Loucy (cell line): ENCODE measurements around the gene PRKAB1.

Source experiments
- H2AFZ ChIP-seq: fragments of 200-600 bp; sonication (generic); 2 replicates; pipeline ENCODE4 v1.6.0; 2016; ENCODE audit warnings: antibody characterized with exemption, mild to moderate bottlenecking, low read length, moderate library complexity
- H3F3A ChIP-seq: fragments of 200-600 bp; 2 replicates; pipeline ENCODE4 v1.6.0; 2016; ENCODE audit warnings: antibody characterized with exemption, low read depth, mild to moderate bottlenecking
- H3K27me3 ChIP-seq: fragments of 200-600 bp; sonication (generic); 2 replicates; pipeline ENCODE4 v1.6.1; 2014; ENCODE audit warnings: low read length, mild to moderate bottlenecking; ENCODE audit not compliant: insufficient read depth, poor library complexity, severe bottlenecking
- H3K36me3 ChIP-seq: fragments of 200-600 bp; sonication (generic); 2 replicates; pipeline ENCODE4 v1.6.1; 2016; ENCODE audit warnings: low read length; ENCODE audit not compliant: insufficient read depth
- H3K4me1 ChIP-seq: fragments of 200-600 bp; sonication (generic); 2 replicates; pipeline ENCODE4 v1.5.1; 2014; ENCODE audit warnings: low read length, mild to moderate bottlenecking; ENCODE audit not compliant: insufficient read depth, poor library complexity, severe bottlenecking
- H3K4me2 ChIP-seq: fragments of 200-600 bp; sonication (generic); 2 replicates; pipeline ENCODE4 v1.6.0; 2014; ENCODE audit warnings: antibody characterized with exemption, low read length, low read depth, mild to moderate bottlenecking; ENCODE audit not compliant: poor library complexity, severe bottlenecking
- H3K4me3 ChIP-seq: fragments of 200-600 bp; sonication (generic); 2 replicates; pipeline ENCODE4 v1.5.1; 2014; ENCODE audit warnings: low read length, mild to moderate bottlenecking, mixed read lengths; ENCODE audit not compliant: poor library complexity, severe bottlenecking
- H3K79me2 ChIP-seq: fragments of 200-600 bp; sonication (generic); 2 replicates; pipeline ENCODE4 v1.6.1; 2014; ENCODE audit warnings: low read length; ENCODE audit not compliant: insufficient read depth
- H3K9ac ChIP-seq: fragments of 200-600 bp; sonication (generic); 2 replicates; pipeline ENCODE4 v1.6.0; 2014; ENCODE audit warnings: mild to moderate bottlenecking, low read depth, low read length, moderate library complexity; ENCODE audit not compliant: poor library complexity, severe bottlenecking
- H3K9me2 ChIP-seq: fragments of 200-600 bp; sonication (generic); replicated peaks from 2 replicates; pipeline ENCODE4 v1.6.1; 2016; ENCODE audit warnings: low read depth, low read length, mixed read lengths
- H3K9me3 ChIP-seq: fragments of 200-600 bp; sonication (generic); 2 replicates; pipeline ENCODE4 v1.6.1; 2014; ENCODE audit warnings: mild to moderate bottlenecking, antibody characterized with exemption, low read length, low read depth; ENCODE audit not compliant: insufficient read depth
- H4K20me1 ChIP-seq: fragments of 200-600 bp; sonication (generic); 2 replicates; pipeline ENCODE4 v1.6.0; 2014; ENCODE audit warnings: antibody characterized with exemption, low read length, mild to moderate bottlenecking; ENCODE audit not compliant: insufficient read depth, poor library complexity, severe bottlenecking
- EZH2phosphoT487 ChIP-seq: fragments of 200-600 bp; IDR thresholded peaks from 2 replicates; pipeline ENCODE4 v1.6.1; 2018; ENCODE audit warnings: antibody characterized with exemption, mild to moderate bottlenecking, moderate library complexity, borderline replicate concordance
- TF ChIP-seq, protein P1 (sequence below): fragments of 200-600 bp; sonication (generic); conservative IDR thresholded peaks from 2 replicates; pipeline ENCODE4 v1.5.1; 2014; ENCODE audit warnings: mild to moderate bottlenecking, antibody characterized with exemption, low read length

Gene PRKAB1

DNA sequence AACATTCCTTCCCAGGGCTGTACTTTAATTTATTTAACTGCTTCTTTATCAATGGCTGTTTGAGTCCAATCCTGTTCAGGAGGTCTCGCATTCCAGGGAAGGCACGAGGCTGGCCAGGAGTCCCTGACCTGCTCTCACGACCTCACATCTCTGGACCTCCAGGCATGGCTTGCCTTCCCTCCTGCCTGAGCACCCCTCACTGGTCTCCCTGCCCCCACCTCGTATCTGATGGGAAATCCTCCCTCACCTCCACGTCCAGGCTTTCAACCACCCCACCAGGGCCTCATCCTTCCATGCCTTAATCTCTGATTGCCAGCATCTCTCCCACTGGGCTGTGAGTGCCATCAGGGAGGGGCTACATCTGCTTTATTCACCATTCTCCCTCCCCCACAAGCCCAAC, 29.0 kb downstream of the PRKAB1 start:
- H3K9ac ChIP-seq: no peak overlapping the region

DNA sequence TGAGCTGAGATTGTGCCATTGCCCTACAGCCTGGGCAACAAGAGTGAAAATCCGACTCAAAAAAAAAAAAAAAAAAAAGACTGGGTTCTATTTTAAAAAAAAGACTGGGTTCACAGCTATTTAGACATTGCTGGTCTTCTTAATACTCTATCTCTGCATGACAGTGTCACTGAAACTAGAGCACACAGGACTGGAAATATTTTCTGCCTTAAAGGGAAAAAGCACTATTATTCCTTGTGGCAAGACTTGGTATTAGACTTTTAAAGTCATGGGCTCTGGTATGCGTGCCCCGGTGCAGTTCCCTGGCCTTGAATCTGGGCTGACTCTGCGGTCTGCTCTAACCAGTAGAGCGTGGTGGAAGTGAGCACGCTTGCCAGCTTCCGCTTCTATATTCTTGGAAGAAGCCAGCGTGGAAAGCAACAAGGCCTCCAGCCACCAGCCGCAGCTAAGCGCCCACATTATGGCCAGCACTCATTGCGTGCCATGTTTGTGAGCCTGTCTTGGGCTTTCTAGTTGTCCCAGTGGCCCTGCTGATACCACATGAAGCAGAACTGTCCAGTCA, 31.3 kb downstream of the PRKAB1 start:
- Histone ChIP-seq H3F3A (no peaks in the 10 kb centered on the region), H3K4me3 (no peak overlapping the region), H4K20me1 (no peaks in the 10 kb centered on the region), H3K9ac (no peak overlapping the region), H3K27me3 (no peaks in the 10 kb centered on the region), H3K9me2 (no peaks in the 10 kb centered on the region), H3K9me3 (no peaks in the 10 kb centered on the region), H3K79me2 (no peaks in the 10 kb centered on the region), H3K36me3 (peaks cover 74% of the 10 kb centered on the region; the same call in 1 of the 2 replicates), H3K4me1 (no peaks in the 10 kb centered on the region), H2AFZ (no peak overlapping the region), H3K4me2 (no peak overlapping the region)
- no peak for TF ChIP-seq EZH2phosphoT487
- TF ChIP-seq, protein P1, sequence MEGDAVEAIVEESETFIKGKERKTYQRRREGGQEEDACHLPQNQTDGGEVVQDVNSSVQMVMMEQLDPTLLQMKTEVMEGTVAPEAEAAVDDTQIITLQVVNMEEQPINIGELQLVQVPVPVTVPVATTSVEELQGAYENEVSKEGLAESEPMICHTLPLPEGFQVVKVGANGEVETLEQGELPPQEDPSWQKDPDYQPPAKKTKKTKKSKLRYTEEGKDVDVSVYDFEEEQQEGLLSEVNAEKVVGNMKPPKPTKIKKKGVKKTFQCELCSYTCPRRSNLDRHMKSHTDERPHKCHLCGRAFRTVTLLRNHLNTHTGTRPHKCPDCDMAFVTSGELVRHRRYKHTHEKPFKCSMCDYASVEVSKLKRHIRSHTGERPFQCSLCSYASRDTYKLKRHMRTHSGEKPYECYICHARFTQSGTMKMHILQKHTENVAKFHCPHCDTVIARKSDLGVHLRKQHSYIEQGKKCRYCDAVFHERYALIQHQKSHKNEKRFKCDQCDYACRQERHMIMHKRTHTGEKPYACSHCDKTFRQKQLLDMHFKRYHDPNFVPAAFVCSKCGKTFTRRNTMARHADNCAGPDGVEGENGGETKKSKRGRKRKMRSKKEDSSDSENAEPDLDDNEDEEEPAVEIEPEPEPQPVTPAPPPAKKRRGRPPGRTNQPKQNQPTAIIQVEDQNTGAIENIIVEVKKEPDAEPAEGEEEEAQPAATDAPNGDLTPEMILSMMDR: no peak

More for the DNA sequence above, 29.0 kb downstream of the PRKAB1 start:
- Histone ChIP-seq H3K79me2 (no peaks in the 10 kb centered on the region), H3K4me3 (no peak overlapping the region), H3K4me1 (peaks cover 6% of the 10 kb centered on the region), H3F3A (no peaks in the 10 kb centered on the region), H3K9me3 (no peaks in the 10 kb centered on the region), H3K27me3 (no peaks in the 10 kb centered on the region), H4K20me1 (no peaks in the 10 kb centered on the region), H3K4me2 (no peak overlapping the region), H3K9me2 (no peaks in the 10 kb centered on the region), H2AFZ (no peak overlapping the region), H3K36me3 (peaks cover 69% of the 10 kb centered on the region; the same call in 1 of the 2 replicates)
- TF ChIP-seq EZH2phosphoT487: no peak
- TF ChIP-seq, protein P1: no peak

DNA sequence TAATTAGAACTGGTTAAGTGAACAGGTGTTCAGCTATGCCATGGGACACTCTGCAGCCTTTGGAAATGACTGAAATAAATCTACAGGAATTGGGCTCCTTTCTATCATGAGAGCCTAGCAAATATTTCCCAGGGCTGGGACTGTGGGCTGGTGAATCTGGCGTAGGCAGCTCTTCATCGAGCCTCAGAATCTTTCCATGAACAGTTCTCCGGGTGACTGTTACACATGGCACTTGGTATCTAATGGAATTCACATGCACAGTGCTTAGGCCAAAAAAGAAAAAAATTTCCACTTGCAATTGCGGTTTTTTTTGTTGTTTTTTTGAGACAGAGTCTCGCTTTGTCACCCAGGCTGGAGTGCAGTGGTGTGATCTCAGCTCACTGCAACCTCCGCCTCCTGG, 32.1 kb downstream of the PRKAB1 start:
- H3K4me3 ChIP-seq: no peak overlapping the region
- no peak for TF ChIP-seq EZH2phosphoT487
- TF ChIP-seq, protein P1: no peak
- H3K4me1 ChIP-seq: no peaks in the 10 kb centered on the region
- H3K9ac ChIP-seq: no peak overlapping the region
- no peaks in the 10 kb centered on the region for H3K9me3 ChIP-seq
- H3K27me3 ChIP-seq: no peaks in the 10 kb centered on the region
- peaks cover 78% of the 10 kb centered on the region; the same call in 1 of the 2 replicates for H3K36me3 ChIP-seq
- H3K4me2 ChIP-seq: no peak overlapping the region
- no peaks in the 10 kb centered on the region for H3K9me2 ChIP-seq
- no peaks in the 10 kb centered on the region for H3F3A ChIP-seq
- H3K79me2 ChIP-seq: no peaks in the 10 kb centered on the region
- no peak overlapping the region for H2AFZ ChIP-seq
- H4K20me1 ChIP-seq: no peaks in the 10 kb centered on the region
